ENCODE data around the gene MMAB. TPM values are rescaled to one million over a fixed set of nuclear protein-coding genes. Genes with fewer than 3 reads are reported as not detected.

The MMAB gene
- total RNA-seq, 1 donor from 2014 or later: 70.2 TPM

DNA sequence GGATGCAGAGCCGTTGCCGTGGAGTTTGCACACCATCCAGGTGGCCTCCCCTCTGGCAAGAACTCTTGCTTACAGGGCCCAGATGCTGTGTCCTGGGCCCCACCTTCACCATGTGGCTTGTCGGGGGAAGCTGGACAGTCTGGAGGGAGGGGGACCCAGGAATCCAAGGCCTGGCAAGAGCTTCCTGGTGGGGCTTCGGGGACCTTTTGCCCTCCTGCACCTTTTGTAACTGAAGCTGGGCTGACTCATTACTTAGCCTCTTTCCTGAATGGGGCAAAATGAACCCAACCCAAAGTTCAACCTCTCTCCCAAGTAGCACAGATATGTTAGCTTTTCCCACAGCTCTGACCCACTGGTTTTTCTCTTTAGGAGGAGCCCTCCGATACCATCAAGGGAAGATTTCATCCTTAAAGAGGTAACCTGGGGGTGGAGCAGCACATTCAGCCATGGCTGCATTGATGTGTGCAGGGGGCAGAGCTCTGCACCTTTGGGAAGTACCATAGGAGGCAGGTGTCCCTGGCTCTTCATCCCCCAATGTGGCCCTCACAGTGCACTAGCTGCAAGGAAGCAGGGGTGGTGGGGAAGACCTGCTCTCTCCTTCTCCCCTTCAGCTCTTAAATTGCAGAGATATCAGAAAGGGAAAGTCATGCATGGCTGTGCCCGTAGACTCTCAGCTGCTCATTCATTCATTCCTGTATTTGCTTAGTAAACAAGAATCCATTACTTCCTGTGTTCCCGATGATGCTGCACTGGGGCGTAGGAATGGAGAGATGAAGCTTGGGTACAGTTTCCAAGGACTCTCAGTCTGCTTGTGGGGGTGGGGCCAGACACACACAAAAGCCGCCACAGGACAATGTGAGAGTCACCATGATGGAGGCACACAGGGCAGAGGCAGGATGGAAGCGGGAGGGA is 13.3 kb upstream of the MMAB start:
- DNase-seq (ENCODE audit: low read depth): no peak

DNA sequence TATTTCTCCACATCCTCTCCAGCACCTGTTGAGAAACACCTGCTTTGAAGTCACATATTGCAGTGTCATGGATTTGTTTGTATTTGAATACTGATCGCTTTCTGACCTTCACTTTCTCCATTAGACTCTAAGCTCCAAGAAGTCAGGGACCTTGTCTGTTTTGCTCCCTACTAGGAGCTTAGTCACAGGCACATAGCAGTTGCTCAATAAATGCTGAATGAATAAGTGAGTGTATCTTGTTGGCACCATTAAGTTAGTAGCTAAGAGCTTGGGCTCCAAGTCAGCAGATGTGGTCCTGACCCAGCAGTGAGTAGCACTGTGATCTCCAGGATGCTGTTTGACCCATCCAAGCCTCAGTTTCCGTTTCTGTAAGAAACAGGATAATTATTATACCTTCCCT is 10.4 kb upstream of the MMAB start:
- no peak for DNase-seq (ENCODE audit: low read depth)

DNA sequence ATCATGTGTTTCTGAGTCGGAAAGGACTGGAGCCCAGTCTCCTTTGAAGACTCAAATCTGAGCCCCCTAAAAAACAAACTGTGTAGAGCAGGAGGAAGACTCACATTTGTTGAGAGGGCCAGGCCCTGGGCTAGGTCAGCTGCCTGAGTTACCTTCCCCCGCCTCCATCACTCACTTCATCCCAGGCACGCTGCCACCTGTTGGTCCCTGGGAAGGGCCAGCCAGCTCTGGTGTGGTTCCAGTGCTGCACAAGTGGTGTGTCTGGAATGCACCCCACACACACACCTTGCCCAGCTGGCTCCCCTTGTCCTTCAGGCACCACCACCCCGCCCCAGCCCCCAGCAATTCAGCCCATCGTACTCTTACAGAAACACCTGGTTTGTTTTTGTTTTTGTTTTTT is 9.3 kb upstream of the MMAB start:
- DNase-seq (ENCODE audit: low read depth): peak; percentile 81

DNA sequence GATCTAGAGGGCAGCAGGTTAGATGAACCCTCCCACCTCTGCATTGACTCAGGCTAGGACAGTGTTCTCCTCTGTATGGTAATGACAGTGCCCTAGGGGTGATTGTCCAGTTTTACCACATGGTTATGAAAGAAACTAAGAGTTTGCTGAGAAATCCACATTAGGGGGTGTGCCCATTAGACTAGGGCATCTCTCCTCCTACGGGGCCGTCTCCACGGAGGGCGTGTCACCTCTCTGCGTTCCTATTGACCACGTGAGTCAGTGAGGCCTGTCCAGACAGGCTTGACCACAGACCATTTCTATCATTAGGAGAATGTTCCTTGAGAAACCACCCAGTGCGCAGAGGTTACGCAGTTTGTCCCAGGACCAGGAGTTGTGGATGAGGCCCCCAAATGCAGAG is 8.6 kb upstream of the MMAB start:
- peak; percentile 85 for DNase-seq (ENCODE audit: low read depth)

DNA sequence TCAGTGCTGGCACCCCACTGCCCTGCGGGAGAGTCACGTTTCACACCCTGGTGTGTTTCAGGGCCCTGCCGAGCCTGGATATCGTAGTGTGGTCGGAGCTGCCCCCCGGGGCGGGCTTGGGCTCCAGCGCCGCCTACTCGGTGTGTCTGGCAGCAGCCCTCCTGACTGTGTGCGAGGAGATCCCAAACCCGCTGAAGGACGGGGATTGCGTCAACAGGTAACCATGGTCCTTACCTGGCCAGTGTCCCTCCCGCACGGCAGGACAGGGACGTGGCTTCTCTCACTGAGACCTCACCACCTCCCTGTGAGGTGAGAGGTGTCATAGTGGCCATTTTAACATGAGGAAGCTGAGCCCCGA is 8.0 kb upstream of the MMAB start:
- no peak for DNase-seq (ENCODE audit: low read depth)

DNA sequence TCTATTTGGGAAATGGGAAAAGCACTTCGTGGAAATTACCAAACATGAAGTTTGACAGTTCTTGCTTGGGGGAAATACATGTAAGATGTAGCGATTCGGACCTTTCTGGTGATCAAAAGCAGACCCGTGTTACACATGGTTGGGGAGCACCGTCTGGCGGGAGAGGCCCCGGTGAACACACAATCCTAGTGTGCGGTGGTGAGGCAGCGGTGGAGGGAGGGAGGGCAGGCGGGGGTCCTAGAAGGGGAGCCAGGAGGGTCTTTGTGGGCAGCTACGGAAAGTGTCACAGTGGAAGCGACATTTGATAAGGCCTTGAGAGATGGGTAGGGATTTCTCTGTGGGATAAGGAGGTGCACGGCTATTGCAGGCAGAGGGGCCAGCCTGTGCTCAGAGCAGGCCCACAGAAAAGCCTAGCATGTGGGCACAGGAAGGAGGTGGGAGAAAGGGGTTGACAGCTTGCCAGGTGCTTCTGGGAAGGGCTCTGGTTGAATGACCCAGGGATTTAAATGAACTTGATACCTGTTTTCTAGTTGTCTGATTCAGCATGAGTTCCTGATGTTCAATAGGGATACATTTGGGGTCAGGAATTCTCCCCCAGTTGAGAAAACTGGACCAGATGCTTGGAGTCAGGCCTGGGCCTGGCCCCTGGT is 7.5 kb upstream of the MMAB start:
- DNase-seq (ENCODE audit: low read depth): no peak

DNA sequence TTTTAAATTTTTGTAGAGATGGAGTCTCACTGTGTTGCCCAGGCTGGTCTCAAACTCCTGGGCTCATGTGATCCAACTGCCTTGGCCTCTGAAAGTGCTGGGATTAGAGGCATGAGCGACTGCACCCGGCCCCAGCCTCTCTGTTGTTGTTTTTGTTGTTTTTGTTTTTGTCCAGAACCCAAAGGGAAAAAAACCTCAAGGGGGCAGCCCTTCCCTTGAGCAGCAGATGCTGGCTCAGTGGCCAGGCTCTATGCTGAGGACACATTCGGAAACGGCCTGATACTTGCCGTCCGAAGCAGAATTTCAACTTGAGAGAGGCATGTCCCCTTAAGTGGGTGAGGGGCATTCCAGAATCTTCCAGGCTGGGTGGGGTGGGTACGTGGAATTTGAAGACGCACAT is 7.0 kb upstream of the MMAB start:
- DNase-seq (ENCODE audit: low read depth): no peak

DNA sequence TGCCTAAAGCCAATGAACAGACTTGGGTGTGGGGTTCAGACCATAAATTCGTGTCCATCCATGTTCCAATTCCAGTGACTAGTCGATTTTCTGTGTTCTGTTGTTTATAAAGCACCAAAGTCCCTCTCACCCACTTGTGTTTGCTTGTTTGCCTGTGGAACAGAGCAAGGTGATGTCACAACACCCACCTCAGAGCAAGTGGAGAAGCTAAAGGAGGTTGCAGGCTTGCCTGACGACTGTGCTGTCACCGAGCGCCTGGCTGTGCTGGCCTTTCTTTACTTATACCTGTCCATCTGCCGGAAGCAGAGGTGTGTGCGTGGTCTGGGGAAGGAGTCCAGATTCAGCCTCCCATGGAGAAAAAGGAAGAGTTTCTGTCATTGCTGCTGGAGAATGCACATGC is 6.3 kb upstream of the MMAB start:
- no peak for DNase-seq (ENCODE audit: low read depth)

DNA sequence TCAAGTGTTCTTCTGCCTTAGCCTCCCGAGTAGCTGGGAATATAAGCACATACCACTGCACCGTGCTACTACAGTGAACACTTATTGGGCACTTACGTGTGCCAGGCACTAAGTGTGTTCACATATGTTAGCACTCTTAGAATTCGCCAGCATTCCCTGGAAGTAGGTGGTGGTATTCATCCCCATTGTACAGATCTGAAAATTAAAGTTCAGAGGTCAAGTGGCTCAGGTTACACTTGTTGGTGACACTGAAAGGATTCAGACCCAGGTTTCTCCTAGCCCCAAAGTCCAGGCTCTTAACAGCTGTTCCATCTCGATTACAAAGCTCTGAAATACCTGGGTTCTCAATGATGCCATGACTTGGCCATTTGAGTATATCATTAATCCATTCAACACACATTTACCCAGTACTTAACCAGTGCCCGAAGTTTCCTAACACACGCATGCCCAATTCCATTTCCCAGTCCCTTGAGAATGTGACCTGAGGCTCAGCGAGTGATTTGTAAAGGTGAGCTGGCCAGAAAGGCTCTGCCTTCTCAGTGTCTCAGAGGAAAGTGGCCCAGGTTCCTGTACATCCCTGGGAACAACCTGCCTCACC is 5.1 kb upstream of the MMAB start:
- no peak for DNase-seq (ENCODE audit: low read depth)

DNA sequence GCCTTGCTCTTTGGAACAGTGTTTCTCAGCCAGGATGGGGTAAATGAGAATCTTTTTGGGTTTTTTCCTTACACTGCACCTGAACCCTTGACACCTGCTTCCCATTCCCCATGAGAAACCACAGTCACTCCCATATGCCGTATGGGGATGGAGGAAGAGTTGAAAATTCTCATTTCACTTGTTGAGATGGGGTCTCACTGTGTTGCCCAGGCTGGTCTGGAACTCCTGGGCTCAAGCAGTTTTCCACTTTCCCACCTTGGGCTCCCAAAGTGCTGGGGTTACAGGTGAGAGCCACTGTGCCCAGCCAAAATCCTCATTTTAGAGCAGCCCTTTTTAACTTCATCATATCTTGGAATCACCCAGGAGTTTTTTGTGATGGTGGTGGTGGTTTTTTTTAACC is 4.0 kb upstream of the MMAB start:
- DNase-seq (ENCODE audit: low read depth): no peak

DNA sequence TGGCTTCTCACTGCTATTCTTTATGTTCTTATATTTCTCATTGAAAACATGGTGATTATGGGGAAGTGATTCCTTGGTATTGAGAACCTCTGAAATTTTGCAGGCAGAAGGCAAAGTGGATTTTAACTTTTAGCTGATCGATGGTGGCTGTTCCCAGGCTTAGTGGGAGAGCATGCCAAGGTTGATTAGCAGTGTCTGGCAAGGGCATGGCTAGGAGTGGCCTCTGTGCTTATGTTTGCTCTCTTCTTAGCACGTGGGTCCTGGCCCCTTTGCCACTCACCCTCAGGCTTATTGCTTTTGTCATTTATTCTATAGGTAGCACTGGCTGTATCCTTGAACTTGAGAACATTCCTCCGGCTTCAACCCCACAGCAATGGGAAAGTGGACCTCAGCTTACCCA is 2.4 kb upstream of the MMAB start:
- DNase-seq (ENCODE audit: low read depth): no peak

DNA sequence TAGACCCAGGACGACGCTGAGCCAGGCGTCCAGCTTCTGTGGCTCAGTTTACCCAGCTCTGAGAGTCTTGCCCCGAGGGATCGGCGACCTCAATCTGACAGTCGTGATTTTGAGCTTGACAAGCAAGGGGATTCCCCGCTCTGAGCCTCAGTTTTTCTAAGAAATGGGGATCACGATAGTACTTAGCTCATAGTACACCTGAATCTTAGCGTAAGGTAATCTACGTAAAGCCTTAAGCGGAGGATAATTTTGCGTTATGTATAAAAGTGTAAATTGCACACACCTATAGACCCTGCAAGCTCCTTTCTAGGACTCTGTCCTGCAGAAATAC is 575 bp upstream of the MMAB start:
- DNase-seq (ENCODE audit: low read depth): no peak

DNA sequence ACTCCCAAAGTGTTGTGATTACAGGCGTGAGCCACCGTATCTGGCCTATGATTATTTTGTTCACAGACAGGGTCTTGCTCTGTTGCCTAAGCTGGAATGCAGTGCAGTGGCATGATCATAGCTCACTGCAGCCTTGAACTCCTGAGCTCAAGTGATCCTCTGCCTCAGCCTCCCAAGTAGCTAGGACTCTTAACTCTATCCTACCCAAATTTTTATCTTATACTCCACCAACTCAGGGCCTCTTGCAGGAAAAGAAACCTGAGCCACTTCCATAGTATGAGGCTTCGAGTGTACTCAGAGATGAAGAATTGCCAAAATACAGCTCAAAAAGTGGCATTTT is 828 bp downstream of the MMAB start:
- no peak for DNase-seq (ENCODE audit: low read depth)

DNA sequence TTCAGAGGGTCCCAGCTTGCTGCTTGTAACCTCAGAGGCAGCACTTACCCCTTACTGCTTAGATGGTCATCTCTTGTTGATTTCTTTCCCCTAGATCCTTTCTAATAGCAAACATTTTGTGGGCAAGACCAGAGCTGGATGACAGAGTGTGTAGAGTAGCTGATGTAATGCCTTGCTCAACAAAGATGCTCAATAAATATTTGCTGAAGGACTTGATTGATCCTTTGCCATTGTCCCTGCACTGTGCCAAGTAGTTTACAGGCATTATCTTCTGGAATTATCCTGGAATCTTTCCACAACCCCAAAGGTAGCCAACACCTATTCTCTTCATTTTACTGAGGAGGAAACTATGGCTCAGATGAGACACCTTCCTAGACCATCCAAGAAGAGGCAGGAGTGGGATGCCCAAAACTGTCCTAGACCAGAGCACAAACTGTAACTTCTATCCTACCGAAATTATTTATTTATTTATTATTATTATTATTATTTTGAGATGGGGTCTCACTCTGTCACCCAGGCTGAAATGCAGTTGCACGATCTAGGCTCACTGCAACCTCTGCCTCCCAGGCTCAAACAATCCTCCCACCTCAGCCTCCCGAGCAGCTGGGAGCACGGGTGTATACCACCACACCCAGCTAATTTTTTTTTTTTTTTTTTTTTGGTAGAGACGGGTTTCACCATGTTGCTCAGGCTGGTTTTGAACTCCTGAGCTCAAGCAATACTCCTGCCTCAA is 1.4 kb downstream of the MMAB start:
- DNase-seq (ENCODE audit: low read depth): no peak

DNA sequence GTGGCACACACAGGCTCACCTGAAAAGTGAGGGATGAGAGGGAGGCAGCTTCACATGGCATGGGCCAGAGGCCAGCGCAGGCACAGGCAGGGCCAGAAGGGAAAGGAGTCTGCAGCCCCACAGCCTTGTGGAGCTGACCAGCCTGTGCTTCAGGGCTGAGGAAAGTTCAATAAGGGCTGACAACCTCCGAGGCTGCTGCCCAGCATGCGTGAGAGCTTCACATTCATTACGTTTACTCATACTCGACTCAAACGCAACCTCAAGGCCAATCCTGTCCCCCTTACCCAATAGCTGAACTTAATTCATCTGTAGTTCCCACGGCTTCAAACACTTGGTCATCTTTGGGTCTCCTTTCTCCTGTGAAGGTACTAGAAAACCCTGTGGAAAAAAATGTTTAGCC is 4.8 kb downstream of the MMAB start:
- no peak for DNase-seq (ENCODE audit: low read depth)

DNA sequence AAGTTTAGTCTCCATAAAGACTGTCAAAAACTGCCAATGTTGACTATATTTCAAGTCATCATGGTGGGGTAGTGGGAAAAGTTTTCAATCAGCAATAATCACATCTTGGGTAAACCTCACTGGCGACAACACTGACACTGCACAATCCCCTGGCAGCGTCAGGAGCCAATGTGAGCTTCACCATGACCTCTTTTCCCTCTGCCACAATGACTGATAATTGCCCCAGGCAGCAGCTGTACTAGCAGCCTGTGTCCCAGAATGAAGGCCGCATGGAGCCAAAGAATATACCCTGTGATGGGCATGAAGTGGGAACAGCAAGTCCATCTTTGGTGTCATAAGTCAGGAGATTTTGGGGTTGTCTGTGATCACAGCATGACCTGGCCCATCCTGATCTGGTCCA is 5.3 kb downstream of the MMAB start:
- DNase-seq (ENCODE audit: low read depth): no peak

DNA sequence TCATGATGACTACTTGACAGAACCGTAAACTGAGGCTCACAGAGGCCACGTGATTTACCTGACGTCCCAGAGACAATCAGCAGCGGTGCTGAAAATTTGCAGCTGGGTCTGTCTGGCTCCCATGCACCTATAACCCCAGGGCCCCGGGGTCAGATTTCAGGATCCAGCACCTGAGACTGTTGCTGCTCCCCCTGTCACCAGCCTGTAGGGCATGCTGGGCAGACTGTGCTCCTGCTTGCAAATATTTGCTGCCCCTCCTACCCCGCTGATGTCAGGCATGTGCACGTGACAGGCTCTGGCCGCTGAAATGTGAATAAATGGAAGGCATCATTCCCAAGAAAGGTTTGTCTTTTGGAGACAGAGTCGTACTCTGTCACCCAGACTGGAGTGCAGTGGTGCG is 6.0 kb downstream of the MMAB start:
- no peak for DNase-seq (ENCODE audit: low read depth)

DNA sequence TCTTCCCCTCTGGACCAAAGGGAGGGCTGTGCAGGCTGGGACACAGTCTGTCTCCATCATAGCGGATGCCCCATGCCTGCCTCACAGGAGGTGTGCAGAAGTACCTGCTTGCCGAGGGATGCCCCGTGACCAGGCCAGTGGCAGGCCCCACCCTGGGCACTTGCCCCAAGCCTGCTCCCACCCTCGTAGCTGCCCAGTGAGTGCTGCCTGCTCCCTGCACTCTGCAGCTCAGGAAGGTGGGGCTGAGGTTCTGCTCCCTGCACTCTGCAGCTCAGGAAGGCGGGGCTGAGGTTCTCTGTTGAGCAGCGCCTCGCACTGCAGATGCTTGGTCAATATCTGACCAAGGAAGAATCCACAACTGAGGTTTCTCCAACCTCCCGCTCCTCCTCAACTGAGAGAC is 6.9 kb downstream of the MMAB start:
- no peak for DNase-seq (ENCODE audit: low read depth)

DNA sequence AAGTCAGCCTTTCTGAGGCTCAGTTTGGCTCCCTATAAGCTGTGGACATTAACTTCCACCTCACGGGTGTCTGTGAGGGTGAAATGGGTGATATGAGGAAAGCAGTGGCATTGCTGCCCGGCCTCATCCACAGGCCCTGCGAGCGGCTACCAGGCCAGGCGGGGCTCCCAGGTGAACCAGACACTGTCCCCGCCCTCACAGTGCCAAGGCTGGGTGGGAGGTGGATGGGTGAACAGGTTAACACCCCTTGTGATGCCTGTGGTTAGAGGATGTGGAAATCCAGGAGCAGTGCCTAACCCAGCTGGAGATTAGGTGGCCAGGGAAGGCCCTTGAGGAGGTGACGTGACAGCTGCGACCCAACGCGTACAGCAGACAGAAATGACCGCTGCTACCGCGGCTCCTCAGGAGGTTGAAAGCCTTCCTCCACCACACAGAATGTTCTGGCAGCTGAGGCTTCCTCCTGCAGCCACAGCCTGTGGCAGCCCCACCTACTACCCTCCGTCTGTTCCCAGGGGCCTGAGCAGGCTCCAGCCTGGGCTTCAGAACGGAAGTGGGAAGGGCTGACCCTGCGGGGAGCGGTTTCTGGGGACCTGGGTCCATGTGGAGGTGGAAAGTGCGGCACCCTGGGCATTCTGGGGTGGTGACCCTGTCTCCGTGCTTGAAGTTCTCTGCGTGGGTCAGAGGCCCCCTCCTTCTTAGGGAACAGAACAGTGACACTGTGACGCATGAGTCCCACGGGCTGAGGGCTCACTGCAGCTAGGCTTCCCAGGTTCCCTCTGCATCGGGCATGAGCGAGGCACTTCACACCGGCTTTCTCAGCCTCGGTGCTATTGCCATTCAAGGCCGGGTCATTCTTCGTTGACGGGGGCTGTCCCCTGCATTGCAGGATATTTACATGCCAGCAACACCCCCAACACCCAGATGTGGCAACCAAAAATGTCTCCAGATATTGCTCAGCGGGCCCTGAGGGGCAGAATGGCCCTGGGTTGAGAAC is 9.7 kb downstream of the MMAB start:
- DNase-seq (ENCODE audit: low read depth): peak; percentile 34

DNA sequence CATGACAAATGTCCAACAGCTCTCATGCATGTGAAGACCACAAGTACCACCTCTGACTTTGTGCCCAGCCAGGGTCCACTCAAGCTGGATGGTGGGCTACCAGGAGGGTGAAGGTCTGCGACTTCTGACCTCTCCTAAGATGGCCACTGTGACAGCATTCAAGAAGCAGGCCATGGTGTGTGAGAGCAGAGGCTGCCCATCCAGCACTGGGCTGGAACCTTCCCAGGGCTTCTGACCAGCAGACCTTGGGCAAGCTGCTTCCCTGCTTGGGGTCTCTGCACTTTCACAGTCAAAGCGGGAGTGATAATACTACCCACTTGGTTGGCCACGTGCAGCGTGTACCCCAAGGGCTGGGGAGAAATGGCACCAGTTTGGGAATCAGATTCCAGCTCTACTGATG is 10.4 kb downstream of the MMAB start:
- DNase-seq (ENCODE audit: low read depth): no peak

DNA sequence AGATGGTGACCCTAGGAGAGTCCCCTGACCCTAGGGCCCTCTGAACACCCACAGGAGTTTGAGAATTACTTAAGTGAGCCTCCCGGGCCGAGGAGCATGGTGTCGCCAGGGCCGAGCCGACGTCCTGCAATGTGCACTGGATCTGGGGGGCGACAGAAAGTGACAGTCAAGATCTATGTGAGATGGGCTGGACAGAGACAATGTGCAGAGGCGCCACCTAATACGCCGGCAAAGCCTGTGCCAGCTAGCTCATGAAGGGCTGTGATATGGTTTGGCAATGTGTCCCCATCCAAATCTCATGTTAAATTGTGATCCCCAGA is 11.6 kb downstream of the MMAB start:
- DNase-seq (ENCODE audit: low read depth): no peak

Measured in myocyte (in vitro differentiated cells).